Measurements from ENCODE around the gene ZDBF2.
"Not testable (repeated sequence)": the region's sequence is repeated elsewhere in the genome, so short reads cannot be mapped to it uniquely, and the experiment has no call there.

ZDBF2 gene

DNA sequence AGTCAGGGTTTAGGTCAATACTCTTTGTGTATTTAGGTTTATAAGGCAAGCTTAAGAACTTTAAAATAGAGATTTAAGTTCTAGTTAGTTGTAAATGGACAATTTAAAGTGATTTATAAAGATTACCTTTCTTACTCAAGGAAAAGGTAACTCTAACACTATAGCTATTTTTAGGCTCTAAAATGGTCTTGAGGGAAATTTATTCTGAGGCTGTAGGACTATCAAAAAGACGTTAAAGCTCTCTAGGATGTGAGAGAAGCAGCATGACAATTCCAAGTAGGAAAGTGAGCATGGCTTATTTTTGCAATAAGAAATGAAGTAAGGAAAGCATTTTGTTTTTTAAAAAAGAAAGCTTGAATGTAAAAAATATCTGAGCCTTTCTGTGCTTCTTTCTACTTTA, 78.1 kb downstream of the ZDBF2 start:
- Histone ChIP-seq H3K27ac (ENCODE audit: poor library complexity, severe bottlenecking) (no peak overlapping the region), H3K4me3 (ENCODE audit: severe bottlenecking) (no peak overlapping the region), H3K27me3 (ENCODE audit: insufficient read depth, poor library complexity, severe bottlenecking) (no peaks in the 10 kb centered on the region), H3K9me3 (ENCODE audit: severe bottlenecking) (no peaks in the 10 kb centered on the region), H3K36me3 (ENCODE audit: low read depth) (no peaks in the 10 kb centered on the region), H3K4me1 (ENCODE audit: insufficient read depth, poor library complexity, severe bottlenecking) (no peaks in the 10 kb centered on the region)
- DNase-seq (ENCODE audit: low spot score), result no peak
- no peak for ATAC-seq (ENCODE audit: low read depth)
- no peak for TF ChIP-seq CTCF (IDR thresholded peaks at IDR 0.05; ENCODE audit: poor library complexity, severe bottlenecking)

DNA sequence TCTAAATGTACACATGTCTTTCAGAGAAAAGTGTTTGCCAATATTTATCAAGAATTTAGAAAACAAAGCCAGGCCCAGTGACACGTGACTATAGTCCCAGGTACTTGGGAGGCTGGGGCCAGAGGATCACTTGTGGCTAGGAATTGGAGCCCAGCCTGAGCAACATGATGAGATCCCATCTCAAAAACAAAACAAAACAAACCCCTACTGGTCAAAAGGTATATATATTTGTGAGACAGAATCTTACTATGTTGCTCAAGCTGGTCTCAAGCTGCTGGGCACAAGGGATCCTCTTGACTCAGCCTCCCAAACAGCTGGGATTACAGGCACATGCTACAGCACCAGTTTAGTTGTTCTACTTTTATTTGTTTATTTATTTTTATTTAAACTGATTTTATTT, 79.2 kb downstream of the ZDBF2 start:
- no peak for TF ChIP-seq CTCF (IDR thresholded peaks at IDR 0.05; ENCODE audit: poor library complexity, severe bottlenecking)
- DNase-seq (ENCODE audit: low spot score) (no peak), ATAC-seq (ENCODE audit: low read depth) (no peak)
- Histone ChIP-seq H3K27me3 (ENCODE audit: insufficient read depth, poor library complexity, severe bottlenecking) (no peaks in the 10 kb centered on the region), H3K9me3 (ENCODE audit: severe bottlenecking) (no peaks in the 10 kb centered on the region), H3K4me3 (ENCODE audit: severe bottlenecking) (no peak overlapping the region), H3K4me1 (ENCODE audit: insufficient read depth, poor library complexity, severe bottlenecking) (no peaks in the 10 kb centered on the region), H3K36me3 (ENCODE audit: low read depth) (no peaks in the 10 kb centered on the region), H3K27ac (ENCODE audit: poor library complexity, severe bottlenecking) (no peak overlapping the region)

DNA sequence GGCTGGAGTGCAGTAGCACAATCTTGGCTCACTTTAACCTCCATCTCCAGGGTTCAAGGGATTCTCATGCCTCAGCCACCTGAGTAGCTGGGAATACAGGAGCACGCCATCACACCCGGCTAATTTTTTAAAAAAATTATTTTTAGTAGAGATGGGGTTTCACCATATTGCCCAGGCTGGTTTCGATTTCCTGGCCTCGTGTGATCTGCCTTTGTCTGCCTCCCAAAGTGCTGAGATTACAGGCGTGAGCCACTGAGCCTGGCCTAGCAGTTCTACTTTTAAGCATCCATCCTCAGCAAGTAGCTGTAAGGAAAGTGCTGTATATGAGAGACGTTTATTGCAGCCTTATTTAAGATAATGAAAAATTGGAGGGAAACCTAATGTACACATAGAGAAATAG, 79.7 kb downstream of the ZDBF2 start:
- Histone ChIP-seq H3K4me3 (ENCODE audit: severe bottlenecking) (no peak overlapping the region), H3K4me1 (ENCODE audit: insufficient read depth, poor library complexity, severe bottlenecking) (no peaks in the 10 kb centered on the region), H3K27ac (ENCODE audit: poor library complexity, severe bottlenecking) (no peak overlapping the region), H3K36me3 (ENCODE audit: low read depth) (no peaks in the 10 kb centered on the region), H3K27me3 (ENCODE audit: insufficient read depth, poor library complexity, severe bottlenecking) (no peaks in the 10 kb centered on the region), H3K9me3 (ENCODE audit: severe bottlenecking) (no peaks in the 10 kb centered on the region)
- TF ChIP-seq CTCF (IDR thresholded peaks at IDR 0.05; ENCODE audit: poor library complexity, severe bottlenecking), result no peak
- no peak for DNase-seq (ENCODE audit: low spot score)
- ATAC-seq (ENCODE audit: low read depth), result no peak

DNA sequence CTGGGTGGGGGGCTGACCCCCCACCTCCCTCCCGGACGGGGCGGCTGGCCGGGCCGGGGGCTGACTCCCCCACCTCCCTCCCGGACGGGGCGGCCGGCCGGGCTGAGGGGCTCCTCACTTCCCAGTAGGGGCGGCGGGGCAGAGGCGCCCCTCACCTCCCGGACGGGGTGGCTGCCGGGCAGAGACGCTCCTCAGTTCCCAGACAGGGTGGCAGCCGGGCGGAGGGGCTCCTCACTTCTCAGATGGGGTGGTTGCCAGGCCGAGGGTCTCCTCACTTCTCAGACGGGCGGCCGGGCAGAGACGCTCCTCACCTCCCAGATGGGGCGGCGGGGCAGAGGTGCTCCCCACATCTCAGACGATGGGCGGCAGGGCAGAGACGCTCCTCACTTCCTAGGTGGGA, 82.4 kb downstream of the ZDBF2 start:
- not testable (repeated sequence) for H3K9me3 ChIP-seq (ENCODE audit: severe bottlenecking); H3K36me3 ChIP-seq (ENCODE audit: low read depth); H3K4me1 ChIP-seq (ENCODE audit: insufficient read depth, poor library complexity, severe bottlenecking); H3K27me3 ChIP-seq (ENCODE audit: insufficient read depth, poor library complexity, severe bottlenecking); ATAC-seq (ENCODE audit: low read depth); DNase-seq (ENCODE audit: low spot score); H3K27ac ChIP-seq (ENCODE audit: poor library complexity, severe bottlenecking); H3K4me3 ChIP-seq (ENCODE audit: severe bottlenecking)

DNA sequence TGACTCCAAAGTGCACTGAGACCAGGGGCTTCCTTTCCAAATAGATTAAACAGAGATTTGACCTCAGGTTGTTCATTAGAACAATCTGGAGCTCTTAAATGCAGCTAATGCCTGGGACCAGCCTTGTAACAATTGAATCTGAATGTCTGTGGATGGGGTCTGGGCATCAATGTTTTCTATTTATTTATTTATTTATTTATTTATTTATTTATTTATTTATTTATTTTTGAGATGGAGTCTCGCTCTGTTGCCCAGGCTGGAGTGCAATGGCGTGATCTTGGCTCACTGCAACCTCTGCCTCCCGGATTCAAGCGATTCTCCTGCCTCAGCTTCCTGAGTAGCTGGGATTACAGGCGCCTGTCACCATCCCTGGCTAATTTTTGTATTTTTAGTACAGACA, 86.4 kb downstream of the ZDBF2 start:
- H3K4me1 ChIP-seq (ENCODE audit: insufficient read depth, poor library complexity, severe bottlenecking); H3K36me3 ChIP-seq (ENCODE audit: low read depth); ATAC-seq (ENCODE audit: low read depth); H3K27me3 ChIP-seq (ENCODE audit: insufficient read depth, poor library complexity, severe bottlenecking); H3K4me3 ChIP-seq (ENCODE audit: severe bottlenecking); H3K9me3 ChIP-seq (ENCODE audit: severe bottlenecking); H3K27ac ChIP-seq (ENCODE audit: poor library complexity, severe bottlenecking); DNase-seq (ENCODE audit: low spot score): not testable (repeated sequence)

DNA sequence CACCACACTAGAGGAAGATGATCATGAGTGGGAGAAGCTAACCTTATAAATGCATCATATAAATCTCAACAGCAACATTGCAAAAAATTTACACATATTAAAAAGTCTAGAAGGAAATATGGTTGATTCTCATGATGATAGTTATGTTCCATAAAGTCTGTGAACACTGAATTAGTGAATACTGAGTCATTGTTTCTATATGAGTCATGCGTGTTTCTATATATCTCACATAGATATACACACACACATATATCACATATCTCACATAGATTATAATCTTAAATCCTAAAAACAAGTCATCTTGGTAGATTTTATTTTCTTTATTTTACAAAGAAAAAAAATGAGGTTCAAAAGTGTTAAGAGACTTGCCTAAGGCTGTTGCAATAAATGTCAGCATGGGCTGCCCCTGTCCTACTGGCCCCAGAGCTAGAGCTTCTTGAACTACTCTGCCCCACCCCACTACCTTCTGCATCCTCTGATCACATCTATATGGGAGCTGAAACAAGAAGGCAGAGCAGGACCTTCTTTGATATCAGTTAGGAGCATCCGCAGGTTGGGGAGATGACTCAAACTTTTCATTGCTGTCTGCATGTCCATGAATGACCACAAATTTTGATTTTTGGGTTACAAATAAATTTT, 87.1 kb downstream of the ZDBF2 start:
- Histone ChIP-seq H3K36me3 (ENCODE audit: low read depth) (no peaks in the 10 kb centered on the region), H3K9me3 (ENCODE audit: severe bottlenecking) (no peaks in the 10 kb centered on the region), H3K27ac (ENCODE audit: poor library complexity, severe bottlenecking) (no peak overlapping the region), H3K27me3 (ENCODE audit: insufficient read depth, poor library complexity, severe bottlenecking) (no peaks in the 10 kb centered on the region), H3K4me3 (ENCODE audit: severe bottlenecking) (no peak overlapping the region), H3K4me1 (ENCODE audit: insufficient read depth, poor library complexity, severe bottlenecking) (no peaks in the 10 kb centered on the region)
- no peak for DNase-seq (ENCODE audit: low spot score)
- no peak for ATAC-seq (ENCODE audit: low read depth)
- TF ChIP-seq CTCF (IDR thresholded peaks at IDR 0.05; ENCODE audit: poor library complexity, severe bottlenecking), result no peak
